Cerebellar nuclear complex (tissue), 1 donor: ENCODE measurements around the gene SLC33A1.

Experiments
- DNase-seq, 2 experiments: peaks; one replicate each; lab custom pipeline; 2025; lab: John Stamatoyannopoulos, UW

Gene SLC33A1

GRCh38 chr3:155791190-155791589 is 63.0 kb downstream of the SLC33A1 start:
- no peak for DNase-seq

GRCh38 chr3:155790272-155790925 is 63.8 kb downstream of the SLC33A1 start:
- DNase-seq, result no peak

GRCh38 chr3:155785662-155786295 is 68.4 kb downstream of the SLC33A1 start:
- no peak for DNase-seq

- DNase-seq, result no peak
These were observed 71.8 kb downstream of the SLC33A1 start for GRCh38 chr3:155782390-155782953.

- no peak for DNase-seq
These were observed 73.9 kb downstream of the SLC33A1 start for GRCh38 chr3:155780291-155780690.

- DNase-seq, result no peak
These were observed 75.8 kb downstream of the SLC33A1 start for GRCh38 chr3:155778462-155778861.

- no peak for DNase-seq
These were observed 81.4 kb downstream of the SLC33A1 start for GRCh38 chr3:155772801-155773200.

- no peak for DNase-seq
These were observed 83.1 kb downstream of the SLC33A1 start for GRCh38 chr3:155771126-155771525.
